ENCODE results near the gene CNMD.
"Not testable (repeated sequence)": the region's sequence is repeated elsewhere in the genome, so short reads cannot be mapped to it uniquely, and the experiment has no call there.

The CNMD gene

DNA sequence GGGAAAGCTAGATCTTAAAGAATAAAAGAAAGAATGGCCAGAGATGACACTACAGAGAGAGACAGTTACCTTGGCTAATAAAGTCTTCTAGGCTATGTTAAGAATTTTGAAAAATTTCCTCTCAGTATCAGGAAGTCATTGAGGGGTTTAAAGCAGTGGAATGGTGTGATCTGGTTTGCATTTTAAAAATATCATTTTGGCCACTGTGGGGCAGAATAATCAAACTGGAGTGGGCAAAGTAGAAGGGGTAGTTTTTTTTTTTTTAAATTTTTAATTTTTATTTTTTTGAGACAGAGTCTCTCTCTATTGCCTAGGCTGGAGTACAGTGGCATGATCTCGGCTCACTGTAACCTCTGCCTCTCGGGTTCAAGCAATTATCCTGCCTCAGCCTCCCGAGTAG lies 4.4 kb upstream of the CNMD start:
- no peak for DNase-seq

DNA sequence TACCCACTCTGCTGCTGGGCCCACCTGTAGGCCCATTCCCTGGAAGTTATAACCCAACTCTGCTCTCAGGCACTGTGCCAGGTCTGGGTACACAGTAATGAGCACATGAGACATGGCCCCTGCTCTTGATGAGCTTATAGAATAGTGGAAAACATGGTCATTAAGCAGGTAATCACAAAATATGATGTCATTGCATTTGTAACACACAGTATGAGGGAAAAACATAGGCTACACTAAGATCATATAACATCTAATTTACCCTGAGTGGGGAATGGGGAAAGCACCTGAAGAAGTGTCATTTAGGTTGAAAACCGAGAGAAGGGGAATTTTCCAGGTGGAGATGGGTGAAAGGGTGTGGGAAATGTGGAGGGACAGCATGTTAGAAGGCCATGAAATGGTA lies 3.9 kb upstream of the CNMD start:
- no peak for DNase-seq

DNA sequence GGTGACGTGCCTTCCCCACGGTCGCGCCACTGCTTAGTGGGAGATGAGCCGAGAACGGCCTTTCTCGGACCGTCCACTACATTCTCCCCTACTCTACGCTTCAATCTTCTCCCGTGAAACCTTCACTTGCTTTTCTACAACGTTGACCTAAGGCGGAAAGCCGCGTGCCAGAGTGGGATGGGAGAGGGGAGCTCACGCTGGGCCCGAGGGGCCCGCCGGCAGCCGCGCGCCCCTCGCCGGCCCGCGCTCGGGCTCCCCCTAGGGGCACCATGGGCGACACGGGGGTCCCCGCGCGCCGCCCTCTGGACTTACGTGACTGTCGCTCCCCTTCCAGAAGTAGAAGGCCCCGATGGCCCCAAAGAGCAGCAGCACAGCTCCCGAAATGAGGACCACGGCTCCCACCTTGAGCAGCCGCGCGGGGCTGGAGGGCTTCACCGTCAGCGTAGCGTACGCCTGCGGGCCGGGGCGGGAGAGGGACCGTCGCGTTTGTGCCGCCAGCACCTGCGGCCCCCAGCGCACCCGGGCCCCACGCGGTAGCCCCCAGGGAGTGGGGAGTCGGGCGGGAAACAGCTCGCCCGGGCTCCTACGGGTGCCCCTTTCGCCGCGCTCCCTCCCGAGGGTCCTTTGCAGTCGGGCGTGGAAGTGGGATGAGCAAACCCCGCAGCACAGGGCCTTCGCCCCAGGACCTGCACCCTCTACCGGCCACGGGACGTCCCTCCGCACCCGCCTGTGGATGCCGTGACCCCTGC lies 727 bp downstream of the CNMD start:
- peak; percentile 3 for DNase-seq

DNA sequence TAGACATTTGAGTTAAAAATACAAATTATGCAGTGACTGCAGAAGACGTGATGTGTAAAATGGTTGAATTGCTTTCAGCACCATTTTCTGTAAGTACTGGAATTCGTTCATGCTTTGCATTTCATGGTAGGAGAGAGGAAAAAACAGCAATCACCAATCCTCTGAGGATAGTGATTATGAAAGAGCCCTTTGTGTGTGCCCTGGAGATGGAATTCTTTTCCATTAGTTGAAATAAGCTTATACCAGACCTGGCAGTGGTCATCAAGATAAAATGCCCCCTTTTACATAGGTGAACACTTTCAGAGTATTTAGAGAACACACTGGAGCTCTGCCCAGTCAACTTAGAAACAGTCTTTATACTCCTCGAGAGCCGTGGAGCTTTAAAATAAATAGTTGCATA lies 1.7 kb downstream of the CNMD start:
- DNase-seq: no peak

DNA sequence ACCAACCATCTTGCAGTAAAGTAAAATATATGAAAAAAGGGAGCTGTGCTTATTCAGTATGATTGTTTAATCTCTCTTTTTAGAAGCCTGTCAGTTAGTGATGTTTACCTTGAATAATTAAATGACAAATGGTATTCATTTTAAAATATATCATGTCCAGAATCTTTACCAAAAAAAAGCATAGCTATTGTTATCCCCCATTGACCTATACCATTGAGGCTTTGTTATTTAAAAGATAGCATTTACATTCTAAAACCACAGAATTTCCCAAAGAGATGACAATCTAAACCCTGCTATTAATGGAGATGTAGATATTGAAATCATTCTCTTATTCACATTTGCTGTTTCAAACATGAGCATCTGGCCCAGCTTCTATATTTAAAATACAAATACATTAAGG lies 2.2 kb downstream of the CNMD start:
- DNase-seq: no peak

DNA sequence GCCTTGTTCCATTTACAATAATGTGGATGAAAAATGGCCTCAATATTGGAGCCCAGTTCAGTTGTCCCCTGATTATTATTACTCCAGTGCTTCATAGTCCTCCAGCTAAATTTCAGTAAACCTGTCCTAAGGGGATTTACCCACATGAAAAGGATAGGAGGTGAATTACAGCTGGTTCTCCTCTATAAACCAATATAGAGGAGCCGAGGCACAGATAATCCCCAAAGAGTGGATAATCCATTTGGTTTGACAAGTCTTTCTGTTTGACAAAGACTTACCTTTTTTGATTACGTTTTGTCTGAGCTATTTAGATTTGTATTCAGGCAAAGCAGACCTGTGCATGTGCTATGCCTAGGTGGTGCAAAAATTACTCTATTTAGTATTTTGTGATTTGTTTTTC lies 2.7 kb downstream of the CNMD start:
- DNase-seq: no peak

DNA sequence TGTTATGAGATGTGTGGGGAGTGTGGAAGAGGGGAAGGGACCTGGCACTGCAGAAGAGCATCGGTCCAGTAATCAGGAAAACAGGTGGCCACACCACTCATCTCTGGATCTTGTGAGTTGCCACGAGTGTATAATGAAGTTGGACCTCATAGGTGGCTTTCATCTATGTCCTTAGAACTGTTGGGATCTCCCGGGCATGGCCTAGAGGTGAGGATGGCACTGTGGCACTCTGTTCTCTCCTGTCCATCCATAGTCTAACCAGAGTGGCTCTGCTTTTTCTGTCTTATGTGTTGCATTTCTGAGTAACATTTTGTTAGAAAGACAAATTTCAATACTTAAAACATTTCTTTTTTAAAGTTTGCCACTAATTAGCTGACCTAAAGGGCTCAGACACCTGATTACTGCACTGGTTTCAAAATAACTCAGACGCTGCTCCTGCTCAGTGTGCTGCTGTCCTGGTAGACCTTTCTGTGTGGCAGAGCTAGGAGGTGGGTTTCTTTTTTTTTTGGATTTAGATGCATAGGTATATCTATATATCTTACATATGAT lies 5.5 kb downstream of the CNMD start:
- no peak for DNase-seq

DNA sequence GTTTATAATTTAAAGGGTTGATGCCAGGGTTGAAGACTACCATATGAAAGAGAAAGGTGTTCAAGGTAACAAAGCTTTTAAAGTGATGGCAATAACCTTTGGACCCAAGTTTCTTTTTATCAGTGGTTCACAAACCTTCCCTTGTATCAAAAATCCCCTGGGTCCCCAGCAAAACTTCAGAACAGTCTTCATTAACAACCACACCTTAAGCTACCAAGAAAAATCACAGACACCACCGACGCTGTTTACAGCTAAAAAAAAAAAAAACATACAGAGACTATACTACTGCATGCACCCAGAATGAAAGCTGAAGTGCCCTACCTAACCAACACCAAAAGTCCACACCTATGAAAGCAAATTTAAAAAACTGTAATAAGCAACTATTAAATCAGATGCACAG lies 13.4 kb downstream of the CNMD start:
- DNase-seq: no peak

DNA sequence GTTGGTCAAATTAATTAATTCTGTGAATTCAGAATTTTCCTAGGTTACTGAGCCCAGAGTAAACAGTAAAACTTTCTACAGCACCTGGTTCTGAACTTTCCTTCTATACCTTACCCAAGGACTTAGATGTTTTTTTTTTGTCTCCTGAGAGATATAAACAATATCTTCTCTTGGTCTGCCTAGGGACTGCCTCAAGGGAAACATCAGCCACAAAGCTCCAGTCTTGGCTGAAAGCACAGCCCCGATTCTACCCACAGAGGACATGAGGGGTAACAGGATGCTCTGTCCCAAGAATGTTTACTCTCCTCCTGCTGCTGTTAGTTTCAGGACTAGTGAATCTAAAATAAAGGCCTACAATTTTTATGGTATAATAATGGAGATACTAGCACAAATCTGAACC lies 14.3 kb downstream of the CNMD start:
- no peak for DNase-seq

DNA sequence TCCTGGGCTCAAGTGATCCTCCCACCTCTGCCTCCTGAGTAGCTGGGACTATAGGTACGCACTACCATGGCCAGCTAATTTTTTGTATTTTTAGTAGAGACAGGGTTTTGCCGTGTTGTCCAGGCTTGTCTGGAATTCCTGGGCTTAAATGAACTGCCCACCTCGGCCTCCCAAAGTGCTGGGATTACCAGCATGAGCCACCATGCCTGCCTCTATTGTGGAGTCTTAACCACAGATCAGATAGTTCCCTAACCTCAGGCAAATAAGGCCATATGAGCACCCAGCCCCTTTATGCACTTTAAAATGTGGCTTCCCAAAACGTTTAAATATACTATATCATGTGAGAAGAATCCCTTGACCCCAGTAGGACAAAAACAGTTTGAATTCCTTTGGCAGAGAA lies 16.4 kb downstream of the CNMD start:
- no peak for DNase-seq

DNA sequence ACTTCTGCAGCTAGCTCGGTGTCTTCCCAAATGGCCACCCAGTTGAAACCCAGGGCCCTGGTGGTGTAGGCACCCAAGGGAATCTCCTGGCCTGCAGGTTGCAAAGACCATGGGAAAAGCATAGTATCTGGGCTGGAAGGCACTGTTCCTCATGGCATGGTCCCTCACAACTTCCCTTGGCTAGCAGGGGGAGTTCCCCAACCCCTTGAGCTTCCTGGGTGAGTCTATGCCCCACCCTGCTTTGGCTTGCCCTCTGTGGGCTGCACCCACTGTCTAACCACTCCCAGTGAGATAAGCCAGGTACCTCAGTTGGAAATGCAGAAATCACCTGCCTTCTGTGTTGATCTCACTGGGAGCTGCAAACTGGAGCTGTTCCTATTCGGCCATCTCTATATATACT lies 18.3 kb downstream of the CNMD start:
- not testable (repeated sequence) for DNase-seq

DNA sequence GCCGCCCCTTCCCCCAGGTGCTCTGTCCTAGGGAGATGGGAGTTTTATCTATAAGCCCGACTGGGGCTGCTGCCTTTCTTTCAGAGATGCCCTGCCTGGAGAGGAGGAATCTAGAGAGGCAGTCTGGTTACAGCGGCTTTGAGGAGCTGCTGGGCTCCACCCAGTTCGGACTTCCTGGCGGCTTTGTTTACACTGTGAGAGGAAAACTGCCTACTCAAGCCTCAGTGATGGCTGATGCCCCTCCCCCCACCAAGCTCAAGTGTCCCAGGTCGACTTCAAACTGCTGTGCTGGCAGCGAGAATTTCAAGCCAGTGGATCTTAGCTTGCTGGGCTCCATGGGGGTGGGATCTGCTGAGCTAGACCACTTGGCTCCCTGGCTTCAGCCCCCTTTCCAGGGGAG lies 18.7 kb downstream of the CNMD start:
- DNase-seq: not testable (repeated sequence)

DNA sequence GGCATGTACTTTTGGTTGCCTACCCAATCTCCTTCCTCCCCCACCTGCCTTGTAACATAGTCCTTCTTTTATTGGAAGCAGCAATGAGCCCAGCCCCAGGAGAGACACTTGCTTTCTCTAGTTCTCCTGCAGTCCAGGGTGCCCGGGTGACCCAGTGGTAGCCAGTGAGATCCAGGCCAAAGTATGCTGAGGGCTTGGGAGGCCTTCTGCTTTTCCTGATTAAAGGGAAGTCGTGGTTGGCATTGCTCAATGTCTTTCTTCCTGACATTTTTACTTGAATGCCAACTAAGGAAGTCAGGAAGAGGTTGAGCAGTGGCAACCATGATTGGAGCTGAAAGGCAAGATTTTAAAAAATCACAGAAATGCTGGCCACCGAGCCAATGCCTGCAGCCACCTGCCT lies 25.7 kb downstream of the CNMD start:
- DNase-seq: no peak

DNA sequence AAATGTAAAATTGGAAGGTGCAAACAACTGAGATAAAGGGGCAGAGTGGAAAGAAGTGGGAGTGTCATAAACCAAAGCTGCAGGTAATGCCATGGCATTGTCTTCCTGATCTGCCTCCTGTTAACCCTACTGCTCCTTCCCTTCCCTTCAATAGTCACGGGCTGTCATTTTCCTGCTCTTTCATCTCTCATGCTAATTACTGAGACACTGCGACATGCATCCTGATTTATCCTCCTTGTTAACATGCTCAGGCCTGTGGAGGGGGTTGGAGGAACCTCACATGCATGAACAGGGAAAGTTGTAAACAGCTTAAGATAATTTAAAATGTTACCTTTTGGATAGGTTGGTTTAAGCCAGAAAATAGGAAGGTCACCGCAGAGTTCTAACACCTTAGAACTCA lies 27.2 kb downstream of the CNMD start:
- DNase-seq: no peak

DNA sequence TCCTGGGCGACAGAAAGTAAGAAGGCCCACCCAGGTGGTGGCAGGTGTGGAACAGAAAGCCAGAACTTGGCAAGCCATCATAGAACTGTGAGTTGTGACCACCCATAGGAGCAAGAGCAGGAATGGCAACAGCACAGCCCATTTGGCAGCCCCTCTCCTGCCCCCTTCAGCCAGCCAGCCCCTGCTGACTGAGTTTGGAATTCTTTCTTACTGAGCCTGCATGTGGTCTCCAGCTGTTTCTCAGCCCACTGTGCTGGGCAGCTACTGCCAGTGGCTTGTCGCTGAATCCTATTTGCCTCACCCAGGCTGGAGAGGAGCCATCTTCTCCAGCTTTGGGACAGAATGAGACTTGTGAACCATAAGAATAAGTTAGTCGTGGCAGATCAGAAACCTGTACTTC lies 28.3 kb downstream of the CNMD start:
- no peak for DNase-seq

DNA sequence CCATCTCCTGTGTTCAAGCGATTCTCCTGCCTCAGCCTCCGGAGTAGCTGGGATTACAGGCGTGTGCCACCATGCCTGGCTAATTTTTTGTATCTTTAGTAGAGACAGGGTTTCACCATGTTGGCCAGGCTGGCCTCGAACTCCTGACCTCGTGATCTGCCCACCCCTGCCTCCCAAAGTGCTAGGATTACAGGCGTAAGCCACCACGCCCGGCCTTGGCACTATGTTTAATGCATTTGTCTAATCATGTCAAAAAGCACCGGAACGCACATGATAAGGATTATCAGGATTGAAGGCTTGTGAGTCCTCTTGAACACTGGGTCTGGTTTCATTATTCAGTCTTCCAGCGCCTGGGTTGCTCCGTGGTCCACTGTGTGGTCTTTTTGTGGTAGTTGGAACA lies 31.4 kb downstream of the CNMD start:
- DNase-seq: not testable (repeated sequence)

DNA sequence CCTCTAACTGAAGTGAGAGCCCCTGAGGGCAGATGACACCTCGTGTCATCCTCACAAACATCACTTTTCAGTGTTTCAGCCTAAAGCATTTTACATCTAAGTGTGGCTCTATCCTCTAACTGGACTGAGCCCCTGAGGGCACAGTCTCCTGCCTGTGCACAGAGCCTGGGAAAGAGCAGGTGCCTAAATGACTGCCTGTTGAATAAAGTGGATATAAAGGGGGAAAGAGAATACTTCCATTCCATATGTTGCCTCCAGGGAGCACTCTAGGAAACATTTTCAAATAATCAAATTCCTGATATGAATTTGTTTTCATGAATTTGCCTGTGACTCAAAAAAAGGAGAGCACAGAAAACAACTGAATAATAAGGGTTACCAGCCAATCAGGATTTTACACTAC lies 32.2 kb downstream of the CNMD start:
- DNase-seq: no peak

DNA sequence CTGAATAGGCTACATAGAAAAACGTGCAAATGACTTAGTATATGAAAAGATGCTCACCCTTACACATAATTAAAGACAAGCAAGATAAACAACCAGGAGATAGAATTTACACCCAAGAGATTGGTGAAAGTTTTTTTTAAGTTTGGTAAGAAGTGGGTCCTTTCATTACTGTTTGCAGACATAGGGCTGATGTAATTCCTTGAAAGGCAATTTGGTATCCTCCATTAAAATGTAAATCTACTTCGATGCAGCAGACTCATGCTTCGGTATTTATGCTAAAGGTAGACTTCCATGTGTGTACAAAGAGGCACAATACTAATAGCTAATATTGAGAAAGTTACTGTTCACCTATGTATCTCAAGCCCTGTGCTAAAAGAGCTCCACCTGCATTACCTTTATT lies 33.5 kb downstream of the CNMD start:
- DNase-seq: no peak

DNA sequence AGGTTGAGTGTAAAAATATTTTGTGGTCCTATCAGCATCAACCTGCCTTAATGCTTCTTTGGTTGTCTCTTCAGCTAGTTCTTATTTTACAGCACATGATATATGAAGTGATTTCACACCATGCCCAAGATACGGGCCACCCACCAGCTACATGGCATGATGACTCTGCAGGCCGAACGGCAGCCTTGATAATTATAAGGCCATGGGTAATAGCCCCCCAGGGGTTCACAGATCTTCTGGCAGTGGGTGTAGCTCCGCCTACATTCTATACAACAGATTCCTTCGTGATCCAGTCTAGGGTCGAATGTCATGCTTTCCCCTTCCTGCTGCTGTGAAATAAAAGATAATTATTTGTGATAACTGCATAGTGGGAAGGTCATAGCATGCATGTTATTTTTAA lies 36.1 kb downstream of the CNMD start:
- DNase-seq: no peak

DNA sequence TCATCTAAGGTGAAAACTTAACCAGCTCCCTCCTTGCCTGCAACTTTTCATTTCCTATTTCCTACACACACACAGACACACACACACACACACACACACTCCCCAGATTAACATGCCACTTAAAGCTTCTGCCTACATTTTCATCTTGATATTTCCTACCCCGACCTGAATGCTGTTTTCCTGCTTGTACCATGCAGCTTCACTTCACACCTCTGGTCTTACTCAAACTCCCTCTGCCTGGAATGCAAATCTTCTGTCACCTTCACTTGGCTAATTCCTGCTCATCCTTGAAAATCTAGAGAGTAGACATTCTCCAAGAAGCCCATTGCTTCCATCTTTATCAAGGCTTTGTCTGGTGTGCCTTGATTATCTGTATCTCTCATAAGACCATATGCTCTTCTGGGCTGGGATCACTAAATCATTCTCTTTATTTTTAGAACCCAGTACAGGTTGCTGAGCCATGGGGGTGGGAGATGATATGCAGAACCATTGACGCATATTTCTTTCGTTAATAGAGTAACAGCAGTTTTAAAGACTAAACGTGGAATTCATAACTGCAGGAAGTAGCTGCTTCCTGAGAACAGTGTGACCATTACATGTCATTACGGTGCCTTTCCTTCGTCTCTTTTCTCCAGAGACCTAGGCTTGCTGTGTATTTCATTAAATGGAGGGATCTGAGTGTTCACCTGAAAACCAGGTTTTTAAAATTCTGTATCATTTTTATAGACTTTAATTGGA lies 37.7 kb downstream of the CNMD start:
- DNase-seq: no peak

DNA sequence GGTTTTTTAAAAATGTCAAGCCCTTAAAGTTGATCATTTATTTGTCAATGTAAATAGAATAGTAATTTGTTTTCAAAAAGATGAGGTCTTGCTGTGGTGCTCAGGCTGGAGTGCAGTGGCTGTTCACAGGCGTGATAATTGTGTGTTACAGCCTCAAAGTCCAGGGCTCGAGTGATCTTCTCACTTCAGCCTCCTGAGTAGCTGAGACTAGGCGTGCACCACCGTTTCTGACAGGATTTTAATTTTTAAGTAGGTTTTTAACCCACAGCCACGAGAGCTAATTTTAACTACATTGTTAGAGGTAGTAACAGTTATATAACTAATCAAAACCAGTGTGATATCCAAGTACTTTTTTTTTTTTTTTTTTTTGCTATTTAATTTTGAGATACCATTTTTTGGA lies 43.1 kb downstream of the CNMD start:
- DNase-seq: no peak

DNA sequence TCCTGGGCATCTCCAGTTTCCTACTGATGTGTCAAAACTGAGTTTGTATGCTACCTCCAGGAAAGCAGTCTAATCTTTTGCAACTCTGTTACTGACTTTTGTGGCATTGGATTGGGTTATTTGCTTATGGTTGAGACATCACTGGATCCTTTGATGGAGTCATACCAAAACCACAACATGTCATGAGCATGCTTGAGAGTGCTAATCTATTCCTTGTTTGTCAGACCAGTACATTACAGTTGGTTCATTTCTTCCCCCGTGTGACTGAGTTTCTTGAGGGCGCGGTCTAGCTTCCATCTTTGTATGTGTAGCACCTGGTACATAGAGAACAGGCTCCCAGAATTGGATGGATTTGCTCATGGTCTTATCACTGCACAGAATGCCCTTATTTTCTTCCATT lies 43.8 kb downstream of the CNMD start:
- DNase-seq: no peak

DNA sequence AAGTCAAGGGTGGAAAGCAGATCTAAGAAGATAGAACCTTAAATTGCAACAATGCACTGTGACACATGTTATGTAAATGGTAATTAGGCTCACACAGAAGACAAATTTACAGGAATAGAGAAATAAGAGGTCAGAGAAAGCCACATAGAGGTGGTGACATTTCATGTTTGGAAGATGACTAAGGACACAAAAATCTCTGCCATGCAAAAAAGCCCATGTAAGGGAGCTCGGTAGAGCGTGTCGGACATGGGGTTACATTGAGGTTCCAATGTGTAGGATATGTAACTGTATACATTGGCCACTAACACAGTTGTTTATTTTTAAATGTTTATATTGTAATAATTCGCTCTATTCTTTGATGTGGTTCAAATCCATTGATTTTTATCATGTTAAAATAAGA lies 53.2 kb downstream of the CNMD start:
- DNase-seq: no peak

DNA sequence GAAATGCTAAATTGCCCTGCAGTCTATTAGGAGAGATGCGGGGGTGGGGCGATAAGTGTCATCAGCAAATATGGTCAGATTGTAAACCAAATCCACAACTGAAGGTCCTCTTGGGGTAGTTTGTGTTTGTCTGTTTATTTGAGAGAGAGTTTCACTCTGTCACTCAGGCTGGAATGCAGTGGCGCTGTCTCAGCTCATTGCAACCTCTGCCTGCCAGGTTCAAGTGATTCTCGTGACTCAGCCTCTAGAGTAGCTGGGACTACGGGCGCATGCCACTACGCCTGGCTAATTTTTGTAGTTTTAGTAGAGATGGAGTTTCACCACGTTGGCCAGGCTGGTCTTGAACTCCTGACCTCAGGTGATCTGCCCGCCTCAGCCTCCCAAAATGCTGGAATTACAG lies 53.8 kb downstream of the CNMD start:
- not testable (repeated sequence) for DNase-seq

DNA sequence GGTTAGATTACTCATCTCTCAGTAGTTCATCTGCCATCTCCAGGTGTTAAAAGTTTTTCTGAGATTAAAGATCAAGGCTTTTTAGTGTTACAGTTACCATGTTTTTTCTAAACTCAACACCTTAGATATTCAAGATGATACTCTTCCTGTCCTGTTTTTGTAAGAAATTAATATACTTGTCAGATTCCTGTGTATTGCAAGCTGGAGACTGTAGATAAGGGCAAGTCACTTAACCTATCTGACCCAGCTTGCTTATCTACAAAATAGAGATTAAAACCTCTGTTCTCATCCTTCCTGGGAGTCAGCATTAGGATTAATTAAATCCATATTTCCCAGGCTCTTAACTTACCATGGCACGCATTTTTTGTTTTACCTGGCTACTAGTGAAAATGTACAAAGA lies 61.8 kb downstream of the CNMD start:
- no peak for DNase-seq
